MM.1S (cell line): ENCODE measurements around the gene CD81.

Experiments
- DNase-seq: peaks from one replicate; pipeline ENCODE4 v3.0.0-alpha.2; 2015
- H2AFZ ChIP-seq: fragments of 300-600 bp; sonication (generic); 2 replicates; pipeline ENCODE4 v1.6.0; 2016; ENCODE audit warnings: antibody characterized with exemption, low read length
- H3F3A ChIP-seq: fragments of 300-600 bp; sonication (generic); 2 replicates; pipeline ENCODE4 v1.6.1; 2016; ENCODE audit warnings: mild to moderate bottlenecking, antibody characterized with exemption, low read length, moderate library complexity, mixed read lengths; ENCODE audit not compliant: insufficient read depth
- H3K27ac ChIP-seq: fragments of 300-600 bp; sonication (generic); 2 replicates; pipeline ENCODE4 v1.5.1; 2016; ENCODE audit warnings: mild to moderate bottlenecking, low read length
- H3K27me3 ChIP-seq: fragments of 300-600 bp; sonication (generic); replicated peaks from 2 replicates; pipeline ENCODE4 v1.6.0; 2016; ENCODE audit warnings: low read length; ENCODE audit not compliant: insufficient read depth
- H3K36me3 ChIP-seq: fragments of 300-600 bp; sonication (generic); replicated peaks from 2 replicates; pipeline ENCODE4 v1.6.1; 2016; ENCODE audit warnings: mild to moderate bottlenecking, low read length, mixed read lengths; ENCODE audit not compliant: insufficient read depth
- H3K4me1 ChIP-seq: fragments of 300-600 bp; sonication (generic); 2 replicates; pipeline ENCODE4 v1.6.1; 2016; ENCODE audit warnings: low read length, mixed read lengths
- H3K4me2 ChIP-seq: fragments of 300-600 bp; sonication (generic); 2 replicates; pipeline ENCODE4 v1.6.0; 2016; ENCODE audit warnings: low read depth, low read length
- H3K4me3 ChIP-seq: fragments of 300-600 bp; sonication (generic); 2 replicates; pipeline ENCODE4 v1.5.1; 2016; ENCODE audit warnings: low read length, mixed read lengths
- H3K79me2 ChIP-seq: fragments of 300-600 bp; sonication (generic); 2 replicates; pipeline ENCODE4 v1.6.1; 2016; ENCODE audit warnings: mixed run types, low read length, mixed read lengths
- H3K9ac ChIP-seq: fragments of 300-600 bp; sonication (generic); 2 replicates; pipeline ENCODE4 v1.6.1; 2016; ENCODE audit warnings: low read length, mixed read lengths
- H3K9me2 ChIP-seq: fragments of 300-600 bp; sonication (generic); replicated peaks from 2 replicates; pipeline ENCODE4 v1.6.1; 2016; ENCODE audit warnings: mild to moderate bottlenecking, low read length, mixed read lengths; ENCODE audit not compliant: insufficient read depth
- H3K9me3 ChIP-seq: fragments of 300-600 bp; sonication (generic); replicated peaks from 2 replicates; pipeline ENCODE4 v1.6.1; 2016; ENCODE audit warnings: mild to moderate bottlenecking, low read length, mixed read lengths; ENCODE audit not compliant: insufficient read depth
- H4K20me1 ChIP-seq: fragments of 300-600 bp; sonication (generic); 2 replicates; pipeline ENCODE4 v1.6.1; 2016; ENCODE audit warnings: mild to moderate bottlenecking, low read length, moderate library complexity, mixed read lengths; ENCODE audit not compliant: insufficient read depth
- EZH2 ChIP-seq: fragments of 300-600 bp; sonication (generic); optimal IDR thresholded peaks from 2 replicates; pipeline ENCODE3; 2017; ENCODE audit warnings: low read depth, mild to moderate bottlenecking, antibody characterized with exemption, low read length, mixed read lengths
- EZH2phosphoT487 ChIP-seq: fragments of 300-600 bp; sonication (generic); IDR thresholded peaks from 2 replicates; pipeline ENCODE4 v1.6.1; 2018; ENCODE audit warnings: antibody characterized with exemption, low read length
- TF ChIP-seq, protein P1 (sequence below): fragments of 300-600 bp; sonication (generic); IDR thresholded peaks from 2 replicates; pipeline ENCODE4 v1.5.1; 2016; ENCODE audit warnings: antibody characterized with exemption, low read length, mixed read lengths

Gene CD81

DNA sequence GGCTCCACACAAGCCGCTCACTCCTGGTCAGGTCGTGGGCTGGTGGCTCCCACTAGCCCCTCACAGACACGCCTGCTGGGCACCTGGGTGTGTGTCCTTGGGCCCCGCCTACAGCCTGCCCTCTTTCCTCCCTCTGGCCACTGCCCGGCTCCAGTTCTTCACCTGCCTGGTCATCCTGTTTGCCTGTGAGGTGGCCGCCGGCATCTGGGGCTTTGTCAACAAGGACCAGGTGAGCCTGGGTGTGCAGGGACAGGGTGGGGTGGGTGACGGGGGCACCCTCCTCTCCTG lies 17.7 kb downstream of the CD81 start:
- H3K4me1 ChIP-seq, result 0 out of 2 replicates have a peak, but pooled peaks cover 6% of the 10 kb centered on the region
- no peak overlapping the region for H3K9ac ChIP-seq
- H3K4me2 ChIP-seq, result no peak overlapping the region

DNA sequence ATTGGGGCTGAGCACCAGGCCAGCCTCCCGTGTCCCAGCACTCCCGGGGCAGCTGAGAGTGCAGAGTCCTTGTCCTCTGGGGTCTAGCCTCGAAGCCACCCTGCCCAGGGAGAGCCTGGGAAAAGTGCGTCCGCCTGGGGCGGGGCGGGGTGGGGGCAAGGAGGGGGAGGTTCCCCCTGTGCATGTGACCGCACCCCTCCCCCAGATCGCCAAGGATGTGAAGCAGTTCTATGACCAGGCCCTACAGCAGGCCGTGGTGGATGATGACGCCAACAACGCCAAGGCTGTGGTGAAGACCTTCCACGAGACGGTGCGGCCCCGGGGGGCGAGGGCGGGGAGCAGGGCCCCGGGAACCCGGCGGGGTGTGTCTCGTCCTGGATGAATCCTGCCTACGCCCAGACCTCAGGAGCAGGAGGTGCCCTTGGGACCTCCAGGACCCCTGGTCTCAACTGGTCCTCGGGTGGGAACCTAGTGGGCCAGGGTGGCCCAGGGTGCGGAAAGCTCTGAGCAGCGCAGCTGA lies 18.2 kb downstream of the CD81 start:
- no peak for DNase-seq
- TF ChIP-seq EZH2phosphoT487 (no peak), EZH2 (no peak)
- TF ChIP-seq, protein P1, sequence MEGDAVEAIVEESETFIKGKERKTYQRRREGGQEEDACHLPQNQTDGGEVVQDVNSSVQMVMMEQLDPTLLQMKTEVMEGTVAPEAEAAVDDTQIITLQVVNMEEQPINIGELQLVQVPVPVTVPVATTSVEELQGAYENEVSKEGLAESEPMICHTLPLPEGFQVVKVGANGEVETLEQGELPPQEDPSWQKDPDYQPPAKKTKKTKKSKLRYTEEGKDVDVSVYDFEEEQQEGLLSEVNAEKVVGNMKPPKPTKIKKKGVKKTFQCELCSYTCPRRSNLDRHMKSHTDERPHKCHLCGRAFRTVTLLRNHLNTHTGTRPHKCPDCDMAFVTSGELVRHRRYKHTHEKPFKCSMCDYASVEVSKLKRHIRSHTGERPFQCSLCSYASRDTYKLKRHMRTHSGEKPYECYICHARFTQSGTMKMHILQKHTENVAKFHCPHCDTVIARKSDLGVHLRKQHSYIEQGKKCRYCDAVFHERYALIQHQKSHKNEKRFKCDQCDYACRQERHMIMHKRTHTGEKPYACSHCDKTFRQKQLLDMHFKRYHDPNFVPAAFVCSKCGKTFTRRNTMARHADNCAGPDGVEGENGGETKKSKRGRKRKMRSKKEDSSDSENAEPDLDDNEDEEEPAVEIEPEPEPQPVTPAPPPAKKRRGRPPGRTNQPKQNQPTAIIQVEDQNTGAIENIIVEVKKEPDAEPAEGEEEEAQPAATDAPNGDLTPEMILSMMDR, result no peak
- H3K36me3 ChIP-seq, result no peaks in the 10 kb centered on the region
- no peak overlapping the region for H2AFZ ChIP-seq
- peaks cover 23% of the 10 kb centered on the region for H3K27me3 ChIP-seq
- no peak overlapping the region for H3K27ac ChIP-seq
- H4K20me1 ChIP-seq, result no peaks in the 10 kb centered on the region
- H3K9ac ChIP-seq, result no peak overlapping the region
- no peak overlapping the region for H3K4me3 ChIP-seq
- H3K79me2 ChIP-seq, result peaks cover 9% of the 10 kb centered on the region
- H3K9me3 ChIP-seq, result no peaks in the 10 kb centered on the region
- H3K4me1 ChIP-seq, result 0 out of 2 replicates have a peak, but pooled peaks cover 6% of the 10 kb centered on the region
- H3K4me2 ChIP-seq, result no peak overlapping the region
- H3F3A ChIP-seq, result no peaks in the 10 kb centered on the region
- H3K9me2 ChIP-seq, result no peaks in the 10 kb centered on the region

More for the DNA sequence above, 17.7 kb downstream of the CD81 start:
- no peak for DNase-seq
- H3K4me3 ChIP-seq, result no peak overlapping the region
- no peak overlapping the region for H3K27ac ChIP-seq
- peaks cover 23% of the 10 kb centered on the region for H3K27me3 ChIP-seq
- H3K79me2 ChIP-seq, result peaks cover 7% of the 10 kb centered on the region
- no peak for TF ChIP-seq EZH2
- no peak for TF ChIP-seq EZH2phosphoT487
- TF ChIP-seq, protein P1, result no peak
- H3K9me3 ChIP-seq, result no peaks in the 10 kb centered on the region
- H4K20me1 ChIP-seq, result no peaks in the 10 kb centered on the region
- H3K9me2 ChIP-seq, result no peaks in the 10 kb centered on the region
- no peak overlapping the region for H2AFZ ChIP-seq
- no peaks in the 10 kb centered on the region for H3F3A ChIP-seq
- H3K36me3 ChIP-seq, result no peaks in the 10 kb centered on the region

DNA sequence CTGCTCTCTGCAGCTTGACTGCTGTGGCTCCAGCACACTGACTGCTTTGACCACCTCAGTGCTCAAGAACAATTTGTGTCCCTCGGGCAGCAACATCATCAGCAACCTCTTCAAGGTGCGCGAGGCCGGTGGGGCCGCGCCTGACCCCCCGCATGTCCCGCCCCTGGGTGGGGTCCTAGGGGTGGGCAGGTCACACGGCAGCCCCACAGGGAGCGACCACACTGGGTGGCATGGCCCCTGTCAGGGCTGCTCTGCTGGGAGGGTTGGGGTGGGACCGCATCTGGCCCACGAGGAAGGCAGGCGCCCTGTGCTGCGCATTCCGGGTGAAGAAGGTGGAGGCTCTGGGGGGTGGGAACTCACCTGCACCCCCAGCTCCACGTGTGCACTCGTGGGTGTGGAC lies 18.7 kb downstream of the CD81 start:
- Histone ChIP-seq H3K27ac (no peak overlapping the region), H3K4me1 (0 out of 2 replicates have a peak, but pooled peaks cover 6% of the 10 kb centered on the region), H3K9ac (no peak overlapping the region), H2AFZ (no peak overlapping the region), H3F3A (no peaks in the 10 kb centered on the region), H3K4me2 (no peak overlapping the region), H4K20me1 (no peaks in the 10 kb centered on the region), H3K27me3 (peaks cover 23% of the 10 kb centered on the region), H3K9me2 (no peaks in the 10 kb centered on the region), H3K9me3 (no peaks in the 10 kb centered on the region), H3K4me3 (no peak overlapping the region), H3K36me3 (no peaks in the 10 kb centered on the region), H3K79me2 (peaks cover 12% of the 10 kb centered on the region)
- TF ChIP-seq EZH2, result no peak
- TF ChIP-seq EZH2phosphoT487, result no peak
- TF ChIP-seq, protein P1, result no peak
- no peak for DNase-seq
